ENCODE data around the gene FES.

GRCh38 chr15:90878660-90879059 is 5.6 kb upstream of the FES start:
- TF ChIP-seq, protein P1, sequence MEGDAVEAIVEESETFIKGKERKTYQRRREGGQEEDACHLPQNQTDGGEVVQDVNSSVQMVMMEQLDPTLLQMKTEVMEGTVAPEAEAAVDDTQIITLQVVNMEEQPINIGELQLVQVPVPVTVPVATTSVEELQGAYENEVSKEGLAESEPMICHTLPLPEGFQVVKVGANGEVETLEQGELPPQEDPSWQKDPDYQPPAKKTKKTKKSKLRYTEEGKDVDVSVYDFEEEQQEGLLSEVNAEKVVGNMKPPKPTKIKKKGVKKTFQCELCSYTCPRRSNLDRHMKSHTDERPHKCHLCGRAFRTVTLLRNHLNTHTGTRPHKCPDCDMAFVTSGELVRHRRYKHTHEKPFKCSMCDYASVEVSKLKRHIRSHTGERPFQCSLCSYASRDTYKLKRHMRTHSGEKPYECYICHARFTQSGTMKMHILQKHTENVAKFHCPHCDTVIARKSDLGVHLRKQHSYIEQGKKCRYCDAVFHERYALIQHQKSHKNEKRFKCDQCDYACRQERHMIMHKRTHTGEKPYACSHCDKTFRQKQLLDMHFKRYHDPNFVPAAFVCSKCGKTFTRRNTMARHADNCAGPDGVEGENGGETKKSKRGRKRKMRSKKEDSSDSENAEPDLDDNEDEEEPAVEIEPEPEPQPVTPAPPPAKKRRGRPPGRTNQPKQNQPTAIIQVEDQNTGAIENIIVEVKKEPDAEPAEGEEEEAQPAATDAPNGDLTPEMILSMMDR (IDR thresholded peaks at IDR 0.05; ENCODE audit: low read depth, low read length): no peak
- TF ChIP-seq POLR2A (IDR thresholded peaks at IDR 0.05; ENCODE audit: extremely low read depth, insufficient read length) (no peak), MYC (IDR thresholded peaks at IDR 0.05; ENCODE audit: low read depth, low read length) (no peak)
- TF ChIP-seq, protein P2, sequence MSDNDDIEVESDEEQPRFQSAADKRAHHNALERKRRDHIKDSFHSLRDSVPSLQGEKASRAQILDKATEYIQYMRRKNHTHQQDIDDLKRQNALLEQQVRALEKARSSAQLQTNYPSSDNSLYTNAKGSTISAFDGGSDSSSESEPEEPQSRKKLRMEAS (IDR thresholded peaks at IDR 0.05; ENCODE audit: low read depth, low read length): no peak

All from NB4 (cell line).